GM23338 (cell line): Measurements from ENCODE around the gene RNF166. TPM values are rescaled to one million over a fixed set of nuclear protein-coding genes. Genes with fewer than 3 reads are reported as not detected.

Experiments used
- ATAC-seq: fragments of 200-7000 bp; cut with Tn5 transposase; 3 replicates; pipeline ENCODE4 v1.9.1; 2020
- DNase-seq: peaks from one replicate; pipeline ENCODE4 v3.0.0-alpha.2; 2015; ENCODE audit warnings: low spot score
- H2AFZ ChIP-seq: fragments of 200-600 bp; sonication (generic); 2 replicates; pipeline ENCODE4 v1.8.0; 2016; ENCODE audit warnings: antibody characterized with exemption, mild to moderate bottlenecking, moderate library complexity
- H3F3A ChIP-seq: fragments of 200-600 bp; sonication (generic); replicated peaks from 2 replicates; pipeline ENCODE4 v1.8.0; 2017; ENCODE audit warnings: antibody characterized with exemption, mixed run types, low read depth
- H3K27ac ChIP-seq: fragments of 200-600 bp; sonication (generic); 2 replicates; pipeline ENCODE4 v1.6.1; 2016; ENCODE audit warnings: low read depth
- H3K27me3 ChIP-seq: fragments of 200-600 bp; sonication (generic); 2 replicates; pipeline ENCODE4 v1.8.0; 2016; ENCODE audit warnings: mild to moderate bottlenecking, mixed run types, moderate library complexity; ENCODE audit not compliant: insufficient read depth
- H3K36me3 ChIP-seq: fragments of 200-600 bp; sonication (generic); 2 replicates; pipeline ENCODE4 v1.8.0; 2016; ENCODE audit warnings: mild to moderate bottlenecking; ENCODE audit not compliant: insufficient read depth
- H3K4me1 ChIP-seq: fragments of 200-600 bp; sonication (generic); 2 replicates; pipeline ENCODE4 v1.8.0; 2016; ENCODE audit warnings: mild to moderate bottlenecking, moderate library complexity; ENCODE audit not compliant: insufficient read depth
- H3K4me2 ChIP-seq: fragments of 200-600 bp; sonication (generic); 2 replicates; pipeline ENCODE4 v1.7.1; 2017; ENCODE audit warnings: mixed run types
- H3K4me3 ChIP-seq: fragments of 200-600 bp; sonication (generic); 2 replicates; pipeline ENCODE4 v1.6.1; 2016; ENCODE audit warnings: mixed run types
- H3K79me2 ChIP-seq: fragments of 200-600 bp; sonication (generic); replicated peaks from 2 replicates; pipeline ENCODE4 v1.8.0; 2017; ENCODE audit warnings: mild to moderate bottlenecking; ENCODE audit not compliant: insufficient read depth
- H3K9me2 ChIP-seq: fragments of 200-600 bp; sonication (generic); 2 replicates; pipeline ENCODE4 v1.8.0; 2017; ENCODE audit not compliant: insufficient read depth
- H4K20me1 ChIP-seq: fragments of 200-600 bp; sonication (generic); replicated peaks from 2 replicates; pipeline ENCODE4 v1.8.0; 2017; ENCODE audit warnings: mild to moderate bottlenecking; ENCODE audit not compliant: insufficient read depth
- H3K27ac Mint-ChIP-seq: 2 replicates; pipeline ENCODE4 v1.8.0; 2020; ENCODE audit warnings: inconsistent platforms, mild to moderate bottlenecking, moderate library complexity, mixed read lengths
- H3K27me3 Mint-ChIP-seq: 3 replicates; pipeline ENCODE4 v1.8.0; 2022; ENCODE audit warnings: low read depth, mild to moderate bottlenecking, moderate library complexity, mixed read lengths, inconsistent platforms; ENCODE audit not compliant: insufficient read depth, poor library complexity
- H3K36me3 Mint-ChIP-seq: 3 replicates; pipeline ENCODE4 v1.8.0; 2021; ENCODE audit warnings: low read depth, mild to moderate bottlenecking, inconsistent platforms, moderate library complexity, mixed read lengths
- H3K4me1 Mint-ChIP-seq: 3 replicates; pipeline ENCODE4 v1.8.0; 2020; ENCODE audit warnings: mild to moderate bottlenecking, inconsistent platforms, mixed read lengths
- H3K4me3 Mint-ChIP-seq: 3 replicates; pipeline ENCODE4 v1.8.0; 2021; ENCODE audit warnings: moderate library complexity, mild to moderate bottlenecking, inconsistent platforms, mixed read lengths
- H3K9me3 Mint-ChIP-seq: 3 replicates; pipeline ENCODE4 v1.8.0; 2020; ENCODE audit warnings: moderate library complexity, mild to moderate bottlenecking, inconsistent platforms, mixed read lengths
- CREB1 ChIP-seq: fragments of 250-450 bp; sonication (Bioruptor Pico); IDR thresholded peaks from 2 replicates; pipeline ENCODE4 v1.5.0; 2020; ENCODE audit warnings: low read depth, mild to moderate bottlenecking, moderate library complexity
- CTCF ChIP-seq, 2 experiments: fragments of 200-600 bp in 1 of 2; sonication (generic) in 1 of 2; conservative IDR thresholded peaks; 2 replicates each; pipeline versions ENCODE4 v1.5.1 to v1.6.1; 2016 to 2017; ENCODE audit warnings: antibody characterized with exemption in 2 of 2, low read depth in 2 of 2, mild to moderate bottlenecking in 2 of 2, moderate library complexity in 1 of 2
- ETS1 ChIP-seq: IDR thresholded peaks from 2 replicates; pipeline ENCODE4 v1.6.1; 2016; ENCODE audit warnings: antibody characterized with exemption
- EZH2 ChIP-seq: fragments of 200-600 bp; sonication (generic); IDR thresholded peaks from one replicate; pipeline ENCODE4 v1.8.0; 2017; ENCODE audit warnings: antibody characterized with exemption, mild to moderate bottlenecking, low read depth; ENCODE audit not compliant: unreplicated experiment
- EZH2phosphoT487 ChIP-seq: fragments of 200-600 bp; sonication (generic); IDR thresholded peaks from one replicate; pipeline ENCODE4 v1.8.1; 2018; ENCODE audit warnings: antibody characterized with exemption; ENCODE audit not compliant: unreplicated experiment
- JUNB ChIP-seq: IDR thresholded peaks from one replicate; pipeline ENCODE4 v1.6.1; 2016; ENCODE audit warnings: antibody characterized with exemption; ENCODE audit not compliant: unreplicated experiment
- NANOG ChIP-seq: IDR thresholded peaks from 2 replicates; pipeline ENCODE4 v1.6.1; 2016; ENCODE audit warnings: antibody characterized with exemption, borderline replicate concordance
- POLR2AphosphoS5 ChIP-seq: IDR thresholded peaks from 2 replicates; pipeline ENCODE4 v1.6.1; 2016; ENCODE audit warnings: antibody characterized with exemption, low read depth
- REST ChIP-seq: IDR thresholded peaks from one replicate; pipeline ENCODE4 v1.6.1; 2018; ENCODE audit warnings: antibody characterized with exemption; ENCODE audit not compliant: unreplicated experiment
- STAT1 ChIP-seq: IDR thresholded peaks from one replicate; pipeline ENCODE4 v1.6.1; 2016; ENCODE audit warnings: antibody characterized with exemption; ENCODE audit not compliant: unreplicated experiment
- ZNF114 ChIP-seq: fragments of 250-450 bp; sonication (Bioruptor Pico); IDR thresholded peaks from 2 replicates; pipeline ENCODE4 v1.5.0; 2020; ENCODE audit warnings: mild to moderate bottlenecking, moderate library complexity
- ZNF331 ChIP-seq: fragments of 250-450 bp; sonication (Bioruptor Pico); IDR thresholded peaks from 2 replicates; pipeline ENCODE4 v1.5.0; 2020; ENCODE audit warnings: low read depth, mild to moderate bottlenecking, moderate library complexity
- ZNF462 ChIP-seq: fragments of 250-450 bp; sonication (Bioruptor Pico); IDR thresholded peaks from 2 replicates; pipeline ENCODE4 v1.5.0; 2020; ENCODE audit warnings: mild to moderate bottlenecking, moderate library complexity
- polyA plus RNA-seq: library from polyadenylated mRNA; unstranded; fragments of >200 nt; fragmentation: Nextera tagmentation; extraction: Ambion mirVana; gene quantifications from 2 replicates; pipeline ENCODE4 v1.2.1, GENCODE V29; 2016
- total RNA-seq: library from RNA; depleted of rRNA; stranded (reverse); fragments of >200 nt; shearing (Covaris generic); gene quantifications from 2 replicates; pipeline ENCODE4 v1.2.3, GENCODE V29; 2014

Gene RNF166
- total and polyA plus RNA-seq, 2 experiments from 2014 or later, result 24.9 to 43.4 TPM

- Histone ChIP-seq H3K4me2 (no peak overlapping the region), H3K27me3 (no peaks in the 10 kb centered on the region), H3K79me2 (peaks cover 22% of the 10 kb centered on the region), H3K9me2 (no peaks in the 10 kb centered on the region), H3K36me3 (peaks cover 7% of the 10 kb centered on the region), H3K27ac (no peak overlapping the region), H3K4me1 (peaks cover 11% of the 10 kb centered on the region; the same call in 1 of the 2 replicates), H4K20me1 (peaks cover 12% of the 10 kb centered on the region; the same call in 1 of the 2 replicates), H3K4me3 (no peak overlapping the region), H3F3A (0 out of 2 replicates have a peak, but pooled peaks cover 4% of the 10 kb centered on the region), H2AFZ (no peak overlapping the region)
- H3K9me3 Mint-ChIP-seq, result no peaks in the 10 kb centered on the region
- peaks cover 4% of the 10 kb centered on the region for H3K27me3 Mint-ChIP-seq
- peaks cover 19% of the 10 kb centered on the region for H3K36me3 Mint-ChIP-seq
- H3K27ac Mint-ChIP-seq, result no peak overlapping the region
- no peak for DNase-seq
- peaks cover 8% of the 10 kb centered on the region; the same call in 2 of the 3 replicates for H3K4me1 Mint-ChIP-seq
- no peak for TF ChIP-seq EZH2phosphoT487
- no peak for TF ChIP-seq EZH2
- TF ChIP-seq NANOG, result no peak
- TF ChIP-seq STAT1, result no peak
- no peak for TF ChIP-seq ETS1
- TF ChIP-seq ZNF331 (CRISPR knock-in tag), result no peak
- TF ChIP-seq POLR2AphosphoS5, result no peak
- no peak for TF ChIP-seq JUNB
- no peak for TF ChIP-seq CREB1 (CRISPR knock-in tag)
- TF ChIP-seq CTCF (conservative IDR thresholded peaks at IDR 0.05; ENCODE audit: low read depth in 2 of 2), result no peak
- no peak for TF ChIP-seq REST
- TF ChIP-seq ZNF462 (CRISPR knock-in tag), result no peak
- no peak for TF ChIP-seq ZNF114 (CRISPR knock-in tag)
- no peak for ATAC-seq
- no peak overlapping the region for H3K4me3 Mint-ChIP-seq
Measured at GRCh38 chr16:88653596-88654362, 52.4 kb downstream of the RNF166 start.
